SK-N-SH (cell line): ENCODE measurements around the gene RANGAP1. TPM values are rescaled to one million over a fixed set of nuclear protein-coding genes. Genes with fewer than 3 reads are reported as not detected.

Source experiments
- CTCF ChIA-PET: fragments of 300-600, 350-600 bp; formaldehyde crosslinking; extraction: SDS; loops from one replicate; lab custom pipeline; 2021; lab: Yijun Ruan, JAX
- POLR2A ChIA-PET: fragments of 350-600 bp; sonication (Branson Sonifier 250); formaldehyde crosslinking; extraction: SDS; loops from one replicate; lab custom pipeline; 2020; ENCODE audit warnings: antibody characterized with exemption, inconsistent platforms; lab: Yijun Ruan, JAX
- DNase-seq: peaks from one replicate; pipeline ENCODE4 v3.0.0; 2012
- H2AFZ ChIP-seq: fragments of 200-600 bp; sonication (generic); 2 replicates; pipeline ENCODE4 v1.8.1; 2016; ENCODE audit warnings: antibody characterized with exemption, mild to moderate bottlenecking, low read depth
- H3F3A ChIP-seq: fragments of 200-600 bp; sonication (generic); replicated peaks from 2 replicates; pipeline ENCODE3; 2016; ENCODE audit warnings: antibody characterized with exemption, mild to moderate bottlenecking; ENCODE audit not compliant: insufficient read depth
- H3K27ac ChIP-seq, 2 experiments: fragments of 200-500 bp in 1 of 2; fragments of 200-600 bp in 1 of 2; sonication (Bioruptor generic) in 1 of 2; sonication (generic), shearing (Covaris generic) in 1 of 2; 2 replicates each; pipeline versions ENCODE4 v1.5.1 to v1.6.1; 2014 to 2016; ENCODE audit warnings: low read depth in 2 of 2, inconsistent platforms in 1 of 2, low read length in 1 of 2, mild to moderate bottlenecking in 1 of 2, mixed read lengths in 1 of 2
- H3K27me3 ChIP-seq: fragments of 200-600 bp; sonication (generic), shearing (Covaris generic); 2 replicates; pipeline ENCODE4 v1.6.1; 2016; ENCODE audit warnings: mixed run types; ENCODE audit not compliant: insufficient read depth
- H3K36me3 ChIP-seq, 2 experiments: fragments of 200-500 bp in 1 of 2; fragments of 200-600 bp in 1 of 2; sonication (Bioruptor generic) in 1 of 2; sonication (generic) in 1 of 2; replicated peaks in 1 of 2; 2 replicates each; pipeline versions ENCODE3 to v1.5.1; 2014 to 2016; ENCODE audit warnings: low read length in 1 of 2, mild to moderate bottlenecking in 1 of 2; ENCODE audit not compliant: insufficient read depth in 2 of 2, control insufficient read depth in 1 of 2
- H3K4me1 ChIP-seq, 2 experiments: fragments of 200-500 bp in 1 of 2; fragments of 200-600 bp in 1 of 2; sonication (Bioruptor generic) in 1 of 2; sonication (generic), shearing (Covaris generic) in 1 of 2; 2 replicates each; pipeline versions ENCODE4 v1.5.1 to v1.6.1; 2014 to 2016; ENCODE audit warnings: low read depth in 1 of 2, low read length in 1 of 2, mixed run types in 1 of 2; ENCODE audit not compliant: insufficient read depth in 2 of 2, control insufficient read depth in 1 of 2
- H3K4me2 ChIP-seq: fragments of 200-600 bp; sonication (generic), shearing (Covaris generic); 2 replicates; pipeline ENCODE4 v1.6.1; 2017; ENCODE audit warnings: mixed run types
- H3K4me3 ChIP-seq, 2 experiments: fragments of 200-500 bp in 1 of 2; fragments of 200-600 bp in 1 of 2; sonication (Bioruptor generic) in 1 of 2; sonication (generic), shearing (Covaris generic) in 1 of 2; 2 replicates each; pipeline versions ENCODE4 v1.5.1 to v1.8.1; 2014 to 2016; ENCODE audit warnings: low read depth in 2 of 2, inconsistent platforms in 1 of 2, low read length in 1 of 2, mild to moderate bottlenecking in 1 of 2, mixed read lengths in 1 of 2, moderate library complexity in 1 of 2
- H3K79me2 ChIP-seq: fragments of 200-600 bp; sonication (generic); 2 replicates; pipeline ENCODE4 v1.8.1; 2017; ENCODE audit warnings: mild to moderate bottlenecking; ENCODE audit not compliant: insufficient read depth
- H3K9ac ChIP-seq: fragments of 200-600 bp; sonication (generic); 2 replicates; pipeline ENCODE4 v1.6.1; 2017; ENCODE audit warnings: mixed run types
- H3K9me2 ChIP-seq: fragments of 200-600 bp; sonication (generic); 2 replicates; pipeline ENCODE4 v1.6.1; 2017; ENCODE audit warnings: mixed run types
- H3K9me3 ChIP-seq: fragments of 200-600 bp; sonication (generic); 2 replicates; pipeline ENCODE4 v1.6.1; 2017; ENCODE audit warnings: mixed run types, mild to moderate bottlenecking, moderate library complexity
- H4K20me1 ChIP-seq: fragments of 200-600 bp; sonication (generic); 2 replicates; pipeline ENCODE4 v1.6.1; 2017; ENCODE audit warnings: mild to moderate bottlenecking, mixed run types; ENCODE audit not compliant: insufficient read depth
- CHD2 ChIP-seq: fragments of 150-350 bp; IDR thresholded peaks from 2 replicates; pipeline ENCODE4 v1.6.1; 2018; ENCODE audit warnings: low read length; ENCODE audit not compliant: partially characterized antibody
- GATA2 ChIP-seq: sonication (generic); formaldehyde crosslinking; IDR thresholded peaks from 2 replicates; pipeline ENCODE4 v1.5.0; 2020; ENCODE audit warnings: mild to moderate bottlenecking, missing genetic modification reagents
- MXI1 ChIP-seq: IDR thresholded peaks from 2 replicates; pipeline ENCODE4 v1.6.1; 2012; ENCODE audit warnings: mild to moderate bottlenecking, low read depth, low read length, improper control_type of control experiment
- POLR2AphosphoS5 ChIP-seq: IDR thresholded peaks from 2 replicates; pipeline ENCODE4 v1.6.1; 2012; ENCODE audit warnings: low read depth, low read length
- RAD21 ChIP-seq: IDR thresholded peaks from 2 replicates; pipeline ENCODE4 v1.6.1; 2012; ENCODE audit warnings: mild to moderate bottlenecking, low read length
- RCOR1 ChIP-seq: fragments of 150-350 bp; IDR thresholded peaks from 2 replicates; pipeline ENCODE4 v1.6.1; 2017; ENCODE audit warnings: antibody characterized with exemption, low read length
- RFX5 ChIP-seq: IDR thresholded peaks from 2 replicates; pipeline ENCODE4 v1.6.1; 2012; ENCODE audit warnings: mild to moderate bottlenecking, improper control_type of control experiment, low read length
- SIN3A ChIP-seq: IDR thresholded peaks from 2 replicates; pipeline ENCODE4 v1.6.1; 2012; ENCODE audit warnings: low read depth, mild to moderate bottlenecking, low read length, moderate library complexity, borderline replicate concordance
- SMC3 ChIP-seq: IDR thresholded peaks from 2 replicates; pipeline ENCODE4 v1.6.1; 2012; ENCODE audit warnings: low read depth, low read length, improper control_type of control experiment
- WGBS: methylation state at CpG from one replicate; pipeline ENCODE4 v1.1.6; 2017; ENCODE audit warnings: low lambda C conversion rate; 5-methylcytosine and 5-hydroxymethylcytosine counted together
- polyA plus RNA-seq, 3 experiments: library from polyadenylated mRNA; depleted of rRNA; stranded (reverse); fragments of >200 nt; gene quantifications; 2 replicates each; pipeline ENCODE4 v1.2.3, GENCODE V29; 2012
- TF ChIP-seq, protein P1 (sequence below): fragments of 150-350 bp; IDR thresholded peaks from 2 replicates; pipeline ENCODE4 v1.6.1; 2017; ENCODE audit warnings: antibody characterized with exemption, low read length, low read depth, borderline replicate concordance
- TF ChIP-seq, protein P2 (sequence below): IDR thresholded peaks from 2 replicates; pipeline ENCODE4 v1.4.0; 2012; ENCODE audit warnings: low read depth, borderline replicate concordance
- TF ChIP-seq, protein P3 (sequence below): fragments of 150-350 bp; IDR thresholded peaks from 2 replicates; pipeline ENCODE4 v1.6.1; 2016; ENCODE audit warnings: mild to moderate bottlenecking, low read depth, low read length
- TF ChIP-seq, protein P4 (sequence below): IDR thresholded peaks from 2 replicates; pipeline ENCODE4 v1.6.1; 2012; ENCODE audit warnings: mild to moderate bottlenecking, low read depth, low read length, moderate library complexity
- TF ChIP-seq, protein P5 (sequence below): IDR thresholded peaks from 2 replicates; pipeline ENCODE4 v1.4.0; 2012; ENCODE audit warnings: low read depth
- TF ChIP-seq, protein P6 (sequence below): IDR thresholded peaks from 2 replicates; pipeline ENCODE4; 2012

The RANGAP1 gene
- polyA plus RNA-seq, 1 of the 3 experiments (the other 2 are of a cell fraction), result 67.1 TPM

DNA sequence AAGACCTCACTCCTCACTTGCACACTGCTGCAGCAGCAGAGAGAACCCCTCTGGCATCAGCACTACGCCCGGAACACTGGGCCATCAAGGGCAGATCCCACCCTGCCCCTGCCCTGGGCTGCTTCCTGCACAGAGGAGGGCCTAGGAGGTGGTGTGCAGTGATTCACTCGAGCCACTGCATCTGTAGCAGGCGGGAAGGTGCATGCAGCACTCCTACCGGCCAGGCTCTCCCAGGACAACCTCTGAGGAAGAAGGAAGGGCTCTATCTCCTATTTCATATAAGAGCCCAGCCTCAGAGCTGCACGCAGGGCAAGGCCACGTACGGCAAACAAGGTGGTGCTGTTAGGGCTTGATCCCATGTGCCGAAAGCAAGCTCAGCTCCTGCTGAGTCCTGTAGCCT, 14.2 kb downstream of the RANGAP1 start (continued):
- TF ChIP-seq, protein P1, sequence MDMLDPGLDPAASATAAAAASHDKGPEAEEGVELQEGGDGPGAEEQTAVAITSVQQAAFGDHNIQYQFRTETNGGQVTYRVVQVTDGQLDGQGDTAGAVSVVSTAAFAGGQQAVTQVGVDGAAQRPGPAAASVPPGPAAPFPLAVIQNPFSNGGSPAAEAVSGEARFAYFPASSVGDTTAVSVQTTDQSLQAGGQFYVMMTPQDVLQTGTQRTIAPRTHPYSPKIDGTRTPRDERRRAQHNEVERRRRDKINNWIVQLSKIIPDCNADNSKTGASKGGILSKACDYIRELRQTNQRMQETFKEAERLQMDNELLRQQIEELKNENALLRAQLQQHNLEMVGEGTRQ, result no peak
- TF ChIP-seq CHD2 (no peak), MXI1 (no peak), SIN3A (no peak)
- TF ChIP-seq, protein P2, sequence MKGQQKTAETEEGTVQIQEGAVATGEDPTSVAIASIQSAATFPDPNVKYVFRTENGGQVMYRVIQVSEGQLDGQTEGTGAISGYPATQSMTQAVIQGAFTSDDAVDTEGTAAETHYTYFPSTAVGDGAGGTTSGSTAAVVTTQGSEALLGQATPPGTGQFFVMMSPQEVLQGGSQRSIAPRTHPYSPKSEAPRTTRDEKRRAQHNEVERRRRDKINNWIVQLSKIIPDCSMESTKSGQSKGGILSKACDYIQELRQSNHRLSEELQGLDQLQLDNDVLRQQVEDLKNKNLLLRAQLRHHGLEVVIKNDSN, result no peak

DNA sequence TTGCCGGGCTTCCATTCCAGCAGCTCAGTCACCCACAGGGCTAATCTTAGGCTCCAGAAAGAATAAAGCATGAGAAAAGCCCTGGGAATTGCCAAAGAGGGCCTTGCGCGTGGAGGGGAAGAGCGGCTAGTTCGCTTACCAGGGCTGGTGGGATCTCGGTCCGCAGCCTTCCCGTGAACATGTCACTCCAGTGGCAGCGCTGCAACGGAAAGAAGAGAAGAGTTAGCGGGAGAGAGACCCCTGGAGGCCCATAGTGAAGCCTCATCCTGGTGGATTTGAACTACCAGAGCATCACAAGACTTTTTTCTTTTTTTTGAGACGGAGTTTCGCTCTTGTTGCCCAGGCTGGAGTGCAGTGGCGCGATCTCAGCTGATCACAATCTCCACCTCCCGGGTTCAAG, 18.0 kb downstream of the RANGAP1 start:
- WGBS, result 89% methylated on average over 10 of the region's 16 CpGs
- CTCF ChIA-PET, result no interaction called here
- no peak for DNase-seq
- H3K9ac ChIP-seq, result no peak overlapping the region
- TF ChIP-seq MXI1, result no peak
- no peak for TF ChIP-seq RFX5
- no peak for TF ChIP-seq SIN3A
- TF ChIP-seq, protein P2, result no peak
- TF ChIP-seq, protein P3, sequence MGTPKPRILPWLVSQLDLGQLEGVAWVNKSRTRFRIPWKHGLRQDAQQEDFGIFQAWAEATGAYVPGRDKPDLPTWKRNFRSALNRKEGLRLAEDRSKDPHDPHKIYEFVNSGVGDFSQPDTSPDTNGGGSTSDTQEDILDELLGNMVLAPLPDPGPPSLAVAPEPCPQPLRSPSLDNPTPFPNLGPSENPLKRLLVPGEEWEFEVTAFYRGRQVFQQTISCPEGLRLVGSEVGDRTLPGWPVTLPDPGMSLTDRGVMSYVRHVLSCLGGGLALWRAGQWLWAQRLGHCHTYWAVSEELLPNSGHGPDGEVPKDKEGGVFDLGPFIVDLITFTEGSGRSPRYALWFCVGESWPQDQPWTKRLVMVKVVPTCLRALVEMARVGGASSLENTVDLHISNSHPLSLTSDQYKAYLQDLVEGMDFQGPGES, result no peak
- TF ChIP-seq, protein P4, sequence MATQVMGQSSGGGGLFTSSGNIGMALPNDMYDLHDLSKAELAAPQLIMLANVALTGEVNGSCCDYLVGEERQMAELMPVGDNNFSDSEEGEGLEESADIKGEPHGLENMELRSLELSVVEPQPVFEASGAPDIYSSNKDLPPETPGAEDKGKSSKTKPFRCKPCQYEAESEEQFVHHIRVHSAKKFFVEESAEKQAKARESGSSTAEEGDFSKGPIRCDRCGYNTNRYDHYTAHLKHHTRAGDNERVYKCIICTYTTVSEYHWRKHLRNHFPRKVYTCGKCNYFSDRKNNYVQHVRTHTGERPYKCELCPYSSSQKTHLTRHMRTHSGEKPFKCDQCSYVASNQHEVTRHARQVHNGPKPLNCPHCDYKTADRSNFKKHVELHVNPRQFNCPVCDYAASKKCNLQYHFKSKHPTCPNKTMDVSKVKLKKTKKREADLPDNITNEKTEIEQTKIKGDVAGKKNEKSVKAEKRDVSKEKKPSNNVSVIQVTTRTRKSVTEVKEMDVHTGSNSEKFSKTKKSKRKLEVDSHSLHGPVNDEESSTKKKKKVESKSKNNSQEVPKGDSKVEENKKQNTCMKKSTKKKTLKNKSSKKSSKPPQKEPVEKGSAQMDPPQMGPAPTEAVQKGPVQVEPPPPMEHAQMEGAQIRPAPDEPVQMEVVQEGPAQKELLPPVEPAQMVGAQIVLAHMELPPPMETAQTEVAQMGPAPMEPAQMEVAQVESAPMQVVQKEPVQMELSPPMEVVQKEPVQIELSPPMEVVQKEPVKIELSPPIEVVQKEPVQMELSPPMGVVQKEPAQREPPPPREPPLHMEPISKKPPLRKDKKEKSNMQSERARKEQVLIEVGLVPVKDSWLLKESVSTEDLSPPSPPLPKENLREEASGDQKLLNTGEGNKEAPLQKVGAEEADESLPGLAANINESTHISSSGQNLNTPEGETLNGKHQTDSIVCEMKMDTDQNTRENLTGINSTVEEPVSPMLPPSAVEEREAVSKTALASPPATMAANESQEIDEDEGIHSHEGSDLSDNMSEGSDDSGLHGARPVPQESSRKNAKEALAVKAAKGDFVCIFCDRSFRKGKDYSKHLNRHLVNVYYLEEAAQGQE, result no peak
- no peak for TF ChIP-seq GATA2 (CRISPR knock-in tag)
- no peak for TF ChIP-seq POLR2AphosphoS5
- TF ChIP-seq, protein P5, sequence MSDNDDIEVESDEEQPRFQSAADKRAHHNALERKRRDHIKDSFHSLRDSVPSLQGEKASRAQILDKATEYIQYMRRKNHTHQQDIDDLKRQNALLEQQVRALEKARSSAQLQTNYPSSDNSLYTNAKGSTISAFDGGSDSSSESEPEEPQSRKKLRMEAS, result no peak
- TF ChIP-seq RAD21, result no peak
- no peak for TF ChIP-seq CHD2
- TF ChIP-seq RCOR1, result no peak
- TF ChIP-seq SMC3, result no peak
- TF ChIP-seq, protein P6, sequence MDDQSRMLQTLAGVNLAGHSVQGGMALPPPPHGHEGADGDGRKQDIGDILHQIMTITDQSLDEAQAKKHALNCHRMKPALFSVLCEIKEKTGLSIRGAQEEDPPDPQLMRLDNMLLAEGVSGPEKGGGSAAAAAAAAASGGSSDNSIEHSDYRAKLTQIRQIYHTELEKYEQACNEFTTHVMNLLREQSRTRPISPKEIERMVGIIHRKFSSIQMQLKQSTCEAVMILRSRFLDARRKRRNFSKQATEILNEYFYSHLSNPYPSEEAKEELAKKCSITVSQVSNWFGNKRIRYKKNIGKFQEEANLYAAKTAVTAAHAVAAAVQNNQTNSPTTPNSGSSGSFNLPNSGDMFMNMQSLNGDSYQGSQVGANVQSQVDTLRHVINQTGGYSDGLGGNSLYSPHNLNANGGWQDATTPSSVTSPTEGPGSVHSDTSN, result no peak
- POLR2A ChIA-PET, result no interaction called here
- H3K4me2 ChIP-seq, result no peak overlapping the region
- no peaks in the 10 kb centered on the region for H3K9me2 ChIP-seq
- H4K20me1 ChIP-seq, result no peaks in the 10 kb centered on the region
- H3K4me1 ChIP-seq, result no peaks in the 10 kb centered on the region
- no peaks in the 10 kb centered on the region for H3F3A ChIP-seq
- H3K27ac ChIP-seq, result no peak overlapping the region
- H3K4me3 ChIP-seq, result no peak overlapping the region
- no peaks in the 10 kb centered on the region for H3K27me3 ChIP-seq
- peaks cover 0 to 22% of the 10 kb centered on the region in 2 experiments for H3K36me3 ChIP-seq
- H2AFZ ChIP-seq, result no peak overlapping the region
- H3K79me2 ChIP-seq, result peaks cover 4% of the 10 kb centered on the region; the same call in 1 of the 2 replicates
- H3K9me3 ChIP-seq, result no peaks in the 10 kb centered on the region
